Myocyte (in vitro differentiated cells): ENCODE measurements around the gene MPPE1. TPM values are rescaled to one million over a fixed set of nuclear protein-coding genes. Genes with fewer than 3 reads are reported as not detected.

Source experiments
- DNase-seq: peaks from one replicate; pipeline ENCODE4 v3.0.0-alpha.2; 2012; ENCODE audit warnings: low read depth
- polyA plus RNA-seq: library from polyadenylated mRNA; unstranded; fragments of >200 nt; gene quantifications from one replicate; pipeline ENCODE4 v1.2.1, GENCODE V29; 2012; ENCODE audit warnings: missing spikeins
- total RNA-seq: library from RNA; depleted of rRNA; stranded (reverse); fragments of >200 nt; gene quantifications from 2 replicates; pipeline ENCODE4 v1.2.3, GENCODE V29; 2014

The MPPE1 gene
- total RNA-seq = 25.0 and 76.0 TPM in 2 replicates
- 32.4 TPM for polyA plus RNA-seq

- DNase-seq = peak; percentile 91
These were observed at the start of gene MPPE1 for GRCh38 chr18:11908182-11909060. Gene MPPE1, minus strand, starts transcription at chr18:11908317. Its CDS starts 11,053 bp downstream, at chr18:11897264.

- no peak for DNase-seq
These were observed 49.5 kb upstream of the MPPE1 start for GRCh38 chr18:11957636-11958035.

GRCh38 chr18:11956371-11957308 lies 48.5 kb upstream of the MPPE1 start:
- no peak for DNase-seq

GRCh38 chr18:11955239-11956029 lies 47.3 kb upstream of the MPPE1 start:
- DNase-seq = peak; percentile 85

- DNase-seq = no peak
These were observed 45.0 kb upstream of the MPPE1 start for GRCh38 chr18:11953113-11953512.

GRCh38 chr18:11951390-11951851 lies 43.3 kb upstream of the MPPE1 start:
- DNase-seq = peak; percentile 60

GRCh38 chr18:11950824-11951223 lies 42.7 kb upstream of the MPPE1 start:
- DNase-seq = no peak

GRCh38 chr18:11948852-11949523 lies 40.9 kb upstream of the MPPE1 start:
- DNase-seq = no peak

- peak; percentile 95 for DNase-seq
These were observed 39.4 kb upstream of the MPPE1 start for GRCh38 chr18:11947214-11948191.

GRCh38 chr18:11946756-11947155 lies 38.6 kb upstream of the MPPE1 start:
- peak; percentile 65 for DNase-seq

- peak; percentile 67 for DNase-seq
These were observed 37.9 kb upstream of the MPPE1 start for GRCh38 chr18:11945834-11946659.

GRCh38 chr18:11944786-11945185 lies 36.7 kb upstream of the MPPE1 start:
- no peak for DNase-seq

- DNase-seq = no peak
These were observed 36.1 kb upstream of the MPPE1 start for GRCh38 chr18:11944252-11944651.

- no peak for DNase-seq
These were observed 35.4 kb upstream of the MPPE1 start for GRCh38 chr18:11943551-11943950.

- DNase-seq = no peak
These were observed 32.8 kb upstream of the MPPE1 start for GRCh38 chr18:11940956-11941355.

- DNase-seq = peak; percentile 75
These were observed 29.9 kb upstream of the MPPE1 start for GRCh38 chr18:11937874-11938478.

- DNase-seq = no peak
These were observed 24.3 kb upstream of the MPPE1 start for GRCh38 chr18:11932393-11932792.

- DNase-seq = no peak
These were observed 19.4 kb upstream of the MPPE1 start for GRCh38 chr18:11927497-11927896.
